Esophagus (tissue), 2 donors: ENCODE results near the gene MAPK12. TPM values are rescaled to one million over a fixed set of nuclear protein-coding genes. Genes with fewer than 3 reads are reported as not detected.

Experiments used
- H3K27ac ChIP-seq, 2 donors: one replicate each; pipeline ENCODE4 v1.5.1; 2013; ENCODE audit warnings: low read depth in 2 of 2, mild to moderate bottlenecking in 2 of 2, inconsistent platforms in 1 of 2, low read length in 1 of 2, moderate library complexity in 1 of 2
- H3K27me3 ChIP-seq, 2 donors: one replicate each; pipeline ENCODE4 v1.6.1; 2013; ENCODE audit warnings: low read length in 2 of 2, control low read depth in 1 of 2, mild to moderate bottlenecking in 1 of 2; ENCODE audit not compliant: insufficient read depth in 2 of 2, control insufficient read depth in 1 of 2
- H3K36me3 ChIP-seq, 2 donors: one replicate each; pipeline ENCODE4 v1.6.1; 2013; ENCODE audit warnings: low read length in 1 of 2; ENCODE audit not compliant: control insufficient read depth in 2 of 2, insufficient read depth in 2 of 2
- H3K4me1 ChIP-seq, 2 donors: one replicate each; pipeline ENCODE4 v1.6.1; 2013; ENCODE audit warnings: low read length in 1 of 2; ENCODE audit not compliant: control insufficient read depth in 2 of 2, insufficient read depth in 2 of 2
- H3K4me3 ChIP-seq, 2 donors: one replicate each; pipeline ENCODE4 v1.5.1; 2013; ENCODE audit warnings: low read length in 2 of 2, mild to moderate bottlenecking in 2 of 2, low read depth in 1 of 2, moderate library complexity in 1 of 2
- H3K9me3 ChIP-seq, 2 donors: one replicate each; pipeline ENCODE4 v1.6.1; 2013; ENCODE audit warnings: mild to moderate bottlenecking in 2 of 2, low read depth in 1 of 2, low read length in 1 of 2, moderate library complexity in 1 of 2; ENCODE audit not compliant: control insufficient read depth in 2 of 2, insufficient read depth in 1 of 2
- WGBS, 2 donors: extraction: QIAGEN DNeasy Blood & Tissue Kit; methylation state at CpG; one replicate each; pipeline ENCODE4 v1.1.7; 2013; 5-methylcytosine and 5-hydroxymethylcytosine counted together
- polyA plus RNA-seq, 2 donors: library from polyadenylated mRNA; stranded (reverse); fragments of 200-250 nt; gene quantifications; one replicate each; pipeline ENCODE4 v1.2.3, GENCODE V29; 2013
- donor health status: healthy with polysubstance abuse.
- donor health status: Bipolar disorder and iron deficiency.

The MAPK12 gene
- polyA plus RNA-seq, 2 donors = 3.0 to 3.4 TPM

- peaks cover 0 to 2% of the 10 kb centered on the region in 2 donors for H3K9me3 ChIP-seq
- no peak overlapping the region for H3K27ac ChIP-seq
- H3K4me1 ChIP-seq = peaks cover 15 to 38% of the 10 kb centered on the region in 2 donors
- WGBS, 2 donors = 83 to 84% methylated on average over 32 of the region's 32 CpGs
- H3K27me3 ChIP-seq = no peaks in the 10 kb centered on the region
- H3K36me3 ChIP-seq = peaks cover 0 to 24% of the 10 kb centered on the region in 2 donors
- H3K4me3 ChIP-seq = peak overlapping the region in 1 of 2 donors; percentile 16
Observed at GRCh38 chr22:50249341-50250248, 11.9 kb downstream of the MAPK12 start.

DNA sequence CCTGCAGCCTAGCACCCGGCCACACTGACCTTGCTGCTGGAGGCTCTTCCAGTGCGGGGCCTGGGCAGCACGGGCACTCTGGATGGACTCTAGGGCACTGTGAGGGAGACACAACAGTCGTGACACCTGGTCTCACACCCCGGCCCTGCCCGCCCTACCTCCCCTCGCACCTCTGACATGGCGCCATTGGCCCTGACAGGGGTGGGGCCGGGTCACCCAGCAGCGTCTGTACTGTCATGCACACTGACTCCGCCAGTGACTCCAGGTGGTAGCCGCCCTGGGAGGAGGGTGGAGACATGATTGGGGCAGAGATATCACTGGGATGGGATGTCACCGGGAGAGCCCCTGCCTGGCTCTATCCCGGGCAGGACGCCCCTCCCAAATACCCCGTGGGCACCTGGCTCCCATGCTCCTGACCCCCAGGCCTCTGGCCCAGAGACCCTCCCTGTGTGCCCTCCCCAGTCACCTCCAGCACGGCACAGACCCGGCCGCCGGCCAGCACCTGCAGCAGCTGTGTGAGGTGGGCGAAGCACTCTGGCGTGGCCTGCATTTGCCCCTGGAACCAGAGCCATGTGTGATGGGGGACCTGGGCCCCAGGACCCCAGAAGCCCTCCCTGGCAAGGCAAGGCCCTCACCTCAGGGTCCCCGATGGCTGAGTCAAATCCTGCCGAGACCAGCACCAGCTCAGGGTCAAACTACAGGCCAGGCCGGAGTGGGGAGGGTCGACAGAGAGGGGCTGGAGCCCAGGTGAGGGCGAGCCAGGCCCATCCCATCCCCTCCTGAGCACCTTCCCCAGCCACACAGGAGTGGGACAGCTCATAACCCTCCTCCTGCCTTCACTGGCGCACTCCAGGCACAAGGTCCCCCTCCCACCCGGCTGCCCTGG, 13.0 kb downstream of the MAPK12 start:
- H3K4me1 ChIP-seq = peaks cover 15 to 39% of the 10 kb centered on the region in 2 donors
- H3K27me3 ChIP-seq = no peaks in the 10 kb centered on the region
- H3K4me3 ChIP-seq = no peak overlapping the region
- peaks cover 0 to 24% of the 10 kb centered on the region in 2 donors for H3K36me3 ChIP-seq
- H3K9me3 ChIP-seq = peaks cover 0 to 2% of the 10 kb centered on the region in 2 donors
- 87% methylated on average over 29 of the region's 29 CpGs for WGBS, 2 donors
- no peak overlapping the region for H3K27ac ChIP-seq

GRCh38 chr22:50247748-50248147, 13.7 kb downstream of the MAPK12 start:
- H3K4me1 ChIP-seq = peaks cover 15 to 40% of the 10 kb centered on the region in 2 donors
- no peaks in the 10 kb centered on the region for H3K27me3 ChIP-seq
- peaks cover 0 to 2% of the 10 kb centered on the region in 2 donors for H3K9me3 ChIP-seq
- 40 to 46% methylated on average over 14 to 16 of the region's 16 CpGs for WGBS, 2 donors
- H3K4me3 ChIP-seq = no peak overlapping the region
- H3K36me3 ChIP-seq = peaks cover 0 to 24% of the 10 kb centered on the region in 2 donors
- H3K27ac ChIP-seq = peak overlapping the region in 1 of 2 donors; percentile 27

- WGBS, 2 donors = 84 to 86% methylated on average over 20 of the region's 20 CpGs
- H3K4me3 ChIP-seq = no peak overlapping the region
Observed at GRCh38 chr22:50246242-50247175, 15.0 kb downstream of the MAPK12 start.

DNA sequence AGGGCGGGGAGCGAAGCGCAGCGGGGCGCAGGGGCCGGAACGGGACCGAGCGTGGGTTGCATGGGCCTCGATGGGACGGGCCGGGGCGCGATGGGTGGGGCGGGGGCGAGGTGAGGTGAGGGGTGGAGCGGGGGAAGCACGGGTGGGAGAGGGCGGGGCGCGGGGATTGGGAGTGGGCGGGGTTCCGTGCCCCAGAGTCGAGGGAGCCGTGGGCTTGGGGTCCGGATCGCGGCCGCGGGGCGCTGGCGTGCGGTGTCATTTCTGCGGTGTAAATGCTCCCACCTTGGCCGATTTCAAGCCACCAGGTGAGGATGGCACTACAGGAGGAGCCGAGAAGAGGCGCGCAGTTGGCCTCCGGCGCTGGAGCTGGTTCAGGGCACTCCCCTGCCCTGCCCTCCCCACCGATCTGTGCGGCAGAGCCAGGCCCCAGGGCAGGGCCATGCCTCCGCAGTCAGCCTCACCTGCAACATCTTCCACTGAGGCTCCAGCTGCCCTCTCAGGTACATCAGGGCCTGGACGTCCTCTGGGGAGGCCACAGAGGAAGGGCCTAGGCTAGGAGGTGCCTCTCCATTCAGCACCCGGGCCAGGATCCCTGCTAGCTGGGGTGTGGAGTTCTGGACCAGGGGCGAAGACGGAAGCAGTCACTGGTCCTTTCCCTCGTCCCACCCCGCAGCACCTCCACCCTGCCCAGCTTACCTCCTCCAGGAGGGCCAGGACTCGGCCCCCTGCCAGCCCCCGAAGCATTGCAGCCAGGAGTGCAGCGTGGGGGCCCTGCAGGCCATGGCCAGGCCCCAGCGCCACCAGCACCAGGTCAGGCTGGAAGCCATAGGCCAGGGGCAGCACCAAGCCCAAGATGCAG, 16.0 kb downstream of the MAPK12 start:
- peaks cover 0 to 24% of the 10 kb centered on the region in 2 donors for H3K36me3 ChIP-seq
- peak overlapping the region; percentile 96 for H3K27ac ChIP-seq
- no peaks in the 10 kb centered on the region for H3K9me3 ChIP-seq
- H3K4me3 ChIP-seq = peak overlapping the region; percentile 77 to 82
- peaks cover 17 to 31% of the 10 kb centered on the region in 2 donors for H3K4me1 ChIP-seq
- 10 to 11% methylated on average over 44 to 53 of the region's 53 CpGs for WGBS, 2 donors
- no peaks in the 10 kb centered on the region for H3K27me3 ChIP-seq

More at GRCh38 chr22:50246242-50247175, 15.0 kb downstream of the MAPK12 start:
- no peaks in the 10 kb centered on the region for H3K27me3 ChIP-seq
- peaks cover 0 to under 1% of the 10 kb centered on the region in 2 donors for H3K9me3 ChIP-seq
- peaks cover 0 to 24% of the 10 kb centered on the region in 2 donors for H3K36me3 ChIP-seq
- peaks cover 18 to 35% of the 10 kb centered on the region in 2 donors for H3K4me1 ChIP-seq
- H3K27ac ChIP-seq = peak overlapping the region; percentile 96

GRCh38 chr22:50244420-50245213, 16.9 kb downstream of the MAPK12 start, which contains the start of gene TUBGCP6:
TSS of gene TUBGCP6 (minus strand) at chr22:50245023. CDS start at chr22:50244459, 564 bp downstream.
- Histone ChIP-seq H3K36me3 (peaks cover 5 to 30% of the 10 kb centered on the region in 2 donors), H3K4me1 (peaks cover 13 to 23% of the 10 kb centered on the region in 2 donors), H3K27ac (peak within 1 kb of the TSS; percentile 96), H3K4me3 (peak within 1 kb of the TSS; percentile 77 to 82), H3K27me3 (no peaks in the 10 kb centered on the region), H3K9me3 (no peaks in the 10 kb centered on the region)
- WGBS, 2 donors = 0 to 1% methylated on average over 76 of the region's 76 CpGs

DNA sequence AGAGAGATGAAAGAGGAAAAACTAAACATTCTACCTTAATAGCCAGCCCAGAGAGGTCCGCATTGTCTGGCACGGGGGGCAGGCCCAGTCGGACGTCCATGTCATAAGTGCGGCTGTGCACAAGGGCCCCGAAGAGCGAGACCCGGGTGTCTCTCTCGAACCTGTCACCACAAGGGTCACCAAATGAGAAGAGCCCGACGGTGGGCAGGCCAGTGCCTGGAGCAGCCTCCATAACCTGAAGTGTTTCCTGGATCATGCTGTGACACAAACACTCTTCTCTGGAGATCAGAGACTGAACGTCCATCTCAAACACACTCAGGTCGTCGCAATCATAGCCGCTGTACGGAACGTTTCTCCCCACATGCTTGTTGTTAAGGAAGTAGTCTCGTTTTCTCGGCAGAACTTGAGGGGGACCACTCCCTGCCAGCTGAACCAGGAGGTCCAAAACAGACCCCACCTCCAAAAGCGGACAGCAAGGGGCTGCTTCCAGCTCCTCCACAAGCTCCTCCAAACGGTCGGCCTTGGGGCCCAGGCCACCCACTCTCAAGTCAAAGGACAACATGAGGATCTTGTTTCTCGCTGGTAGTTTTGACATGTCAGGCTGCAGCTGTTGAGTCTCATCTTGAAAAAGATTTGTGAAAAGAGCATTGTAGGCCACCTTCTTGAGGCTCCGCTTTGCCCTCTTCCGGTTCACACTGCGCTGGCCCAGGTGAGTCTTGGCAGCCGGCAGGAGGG, 17.6 kb downstream of the MAPK12 start:
- H3K27ac ChIP-seq = peak overlapping the region; percentile 96
- whole genome bisulfite sequencing, 2 donors = 14 to 15% methylated on average over 27 of the region's 27 CpGs

More for the DNA sequence above, 17.6 kb downstream of the MAPK12 start:
- H3K36me3 ChIP-seq = peaks cover 9 to 31% of the 10 kb centered on the region in 2 donors
- H3K4me3 ChIP-seq = peak overlapping the region; percentile 77 to 82
- no peaks in the 10 kb centered on the region for H3K9me3 ChIP-seq
- peaks cover 13 to 21% of the 10 kb centered on the region in 2 donors for H3K4me1 ChIP-seq
- H3K27me3 ChIP-seq = no peaks in the 10 kb centered on the region
